SU-DHL-6 (cell line): Measurements from ENCODE around the gene CATSPER3.

Experiments
- H2AFZ ChIP-seq: fragments of 200-600 bp; sonication (generic); 2 replicates; pipeline ENCODE4 v1.6.1; 2014; ENCODE audit warnings: low read depth, mild to moderate bottlenecking, moderate library complexity, mixed read lengths, antibody characterized with exemption, low read length; ENCODE audit not compliant: severe bottlenecking
- H3F3A ChIP-seq: fragments of 200-600 bp; shearing (Covaris generic); 2 replicates; pipeline ENCODE4 v1.6.0; 2016; ENCODE audit warnings: antibody characterized with exemption, mild to moderate bottlenecking; ENCODE audit not compliant: insufficient read depth
- H3K27ac ChIP-seq: fragments of 200-600 bp; sonication (generic); 2 replicates; pipeline ENCODE4 v1.5.1; 2016; ENCODE audit warnings: low read depth, mild to moderate bottlenecking, low read length, moderate library complexity, mixed read lengths
- H3K27me3 ChIP-seq: fragments of 200-600 bp; sonication (generic), shearing (Covaris generic); 2 replicates; pipeline ENCODE4 v1.6.0; 2014; ENCODE audit warnings: mild to moderate bottlenecking, low read length
- H3K36me3 ChIP-seq: fragments of 200-600 bp; sonication (generic); 2 replicates; pipeline ENCODE4 v1.6.1; 2014; ENCODE audit warnings: mild to moderate bottlenecking, low read length, mixed read lengths
- H3K4me2 ChIP-seq: fragments of 300-600, 200-600 bp; shearing (Covaris generic), sonication (generic); 2 replicates; pipeline ENCODE4 v1.6.0; 2014; ENCODE audit warnings: low read length, low read depth, mild to moderate bottlenecking; ENCODE audit not compliant: poor library complexity, severe bottlenecking
- H3K4me3 ChIP-seq: fragments of 200-600 bp; sonication (generic); 2 replicates; pipeline ENCODE4 v1.5.1; 2014; ENCODE audit warnings: antibody characterized with exemption, low read length, mild to moderate bottlenecking, mixed read lengths; ENCODE audit not compliant: insufficient read depth, poor library complexity, severe bottlenecking
- H3K79me2 ChIP-seq: fragments of 200-600 bp; sonication (generic); 2 replicates; pipeline ENCODE4 v1.6.1; 2014; ENCODE audit warnings: mild to moderate bottlenecking, low read length, moderate library complexity; ENCODE audit not compliant: insufficient read depth
- H3K9ac ChIP-seq: fragments of 200-600 bp; sonication (generic); 2 replicates; pipeline ENCODE4 v1.7.0; 2014; ENCODE audit warnings: mild to moderate bottlenecking, low read length
- H3K9me2 ChIP-seq: fragments of 200-600 bp; sonication (generic); replicated peaks from 2 replicates; pipeline ENCODE4 v1.6.1; 2014; ENCODE audit warnings: low read length; ENCODE audit not compliant: insufficient read depth
- H3K9me3 ChIP-seq: fragments of 200-600 bp; sonication (generic); 2 replicates; pipeline ENCODE4 v1.6.1; 2014; ENCODE audit warnings: low read length, mixed read lengths; ENCODE audit not compliant: insufficient read depth
- H4K20me1 ChIP-seq: fragments of 200-600 bp; sonication (generic); 2 replicates; pipeline ENCODE4 v1.6.1; 2014; ENCODE audit warnings: low read depth, mild to moderate bottlenecking, antibody characterized with exemption, low read length, moderate library complexity, mixed read lengths
- CTCF ChIP-seq: fragments of 200-600 bp; sonication (generic); IDR thresholded peaks from one replicate; pipeline ENCODE4 v1.5.1; 2017; ENCODE audit warnings: antibody characterized with exemption, mild to moderate bottlenecking, low read length, moderate library complexity; ENCODE audit not compliant: insufficient read depth, poor library complexity, severe bottlenecking
- EZH2phosphoT487 ChIP-seq: fragments of 200-600 bp; sonication (generic), shearing (Covaris generic); conservative IDR thresholded peaks from 2 replicates; pipeline ENCODE4 v1.6.1; 2018; ENCODE audit warnings: mild to moderate bottlenecking, antibody characterized with exemption, low read length, moderate library complexity, mixed read lengths

The CATSPER3 gene

GRCh38 chr5:135030123-135030955 is 62.6 kb downstream of the CATSPER3 start:
- Histone ChIP-seq H3K4me3 (no peak overlapping the region), H3F3A (no peaks in the 10 kb centered on the region; the same call in 1 of the 2 replicates), H3K4me2 (no peak overlapping the region), H3K9me3 (no peaks in the 10 kb centered on the region), H3K27me3 (no peaks in the 10 kb centered on the region), H3K9ac (no peak overlapping the region), H4K20me1 (no peaks in the 10 kb centered on the region), H3K36me3 (no peaks in the 10 kb centered on the region), H2AFZ (no peak overlapping the region), H3K9me2 (no peaks in the 10 kb centered on the region), H3K79me2 (peaks cover 18% of the 10 kb centered on the region), H3K27ac (no peak overlapping the region)
- no peak for TF ChIP-seq CTCF
- TF ChIP-seq EZH2phosphoT487: no peak

GRCh38 chr5:135030956-135031812 is 63.5 kb downstream of the CATSPER3 start:
- no peaks in the 10 kb centered on the region for H3K36me3 ChIP-seq
- H3K27ac ChIP-seq: no peak overlapping the region
- H3K27me3 ChIP-seq: no peaks in the 10 kb centered on the region
- H3F3A ChIP-seq: no peaks in the 10 kb centered on the region; the same call in 1 of the 2 replicates
- H3K9ac ChIP-seq: peak overlapping the region; percentile 84; the same call in 1 of the 2 replicates
- H3K9me3 ChIP-seq: no peaks in the 10 kb centered on the region
- no peak overlapping the region for H2AFZ ChIP-seq
- no peaks in the 10 kb centered on the region for H3K9me2 ChIP-seq
- TF ChIP-seq EZH2phosphoT487 (no peak), CTCF (no peak)
- H3K4me2 ChIP-seq: peak overlapping the region; percentile 65
- H3K79me2 ChIP-seq: peaks cover 18% of the 10 kb centered on the region
- H4K20me1 ChIP-seq: no peaks in the 10 kb centered on the region
- no peak overlapping the region for H3K4me3 ChIP-seq

- no peak overlapping the region for H2AFZ ChIP-seq
- peak overlapping the region; percentile 84 for H3K9ac ChIP-seq
- H3K79me2 ChIP-seq: peaks cover 18% of the 10 kb centered on the region
Measured at GRCh38 chr5:135031813-135032694, 64.3 kb downstream of the CATSPER3 start.

More at GRCh38 chr5:135031813-135032694, 64.3 kb downstream of the CATSPER3 start:
- Histone ChIP-seq H4K20me1 (no peaks in the 10 kb centered on the region), H3K4me3 (peak overlapping the region; percentile 90), H3F3A (no peaks in the 10 kb centered on the region; the same call in 1 of the 2 replicates), H3K4me2 (peak overlapping the region; percentile 65), H3K9me3 (no peaks in the 10 kb centered on the region), H3K27ac (peak overlapping the region; percentile 50; the same call in 1 of the 2 replicates), H3K36me3 (no peaks in the 10 kb centered on the region), H3K9me2 (no peaks in the 10 kb centered on the region), H3K27me3 (no peaks in the 10 kb centered on the region)
- TF ChIP-seq EZH2phosphoT487: no peak
- TF ChIP-seq CTCF: no peak
